Tibial nerve (tissue), 4 donors: ENCODE data around the gene NCBP2.

Experiments
- CTCF ChIP-seq, 5 experiments: fragments of 200-600 bp in 3 of 5; fragments of 450-650 bp in 2 of 5; sonication (generic) in 3 of 5; IDR thresholded peaks; one replicate each; pipeline ENCODE4 v1.5.1; 2016 to 2019; ENCODE audit warnings: antibody characterized with exemption in 5 of 5, mild to moderate bottlenecking in 3 of 5, moderate library complexity in 2 of 5
- EP300 ChIP-seq, 2 donors: sonication (generic); formaldehyde crosslinking; IDR thresholded peaks; one replicate each; pipeline ENCODE4 v1.6.1; 2017; ENCODE audit warnings: antibody characterized with exemption in 2 of 2, mild to moderate bottlenecking in 1 of 2
- POLR2A ChIP-seq, 2 donors: fragments of 450-650 bp; IDR thresholded peaks; one replicate each; pipeline ENCODE4 v1.6.1; 2017; ENCODE audit warnings: antibody characterized with exemption in 2 of 2, mild to moderate bottlenecking in 2 of 2, moderate library complexity in 2 of 2

- TF ChIP-seq CTCF (IDR thresholded peaks at IDR 0.05) (no peak), EP300 (IDR thresholded peaks at IDR 0.05) (no peak), POLR2A (IDR thresholded peaks at IDR 0.05) (no peak)
Measured at GRCh38 chr3:196983186-196983585, 40.9 kb upstream of the NCBP2 start.
